ENCODE measurements around the gene SLC39A3.

The SLC39A3 gene

GRCh38 chr19:2747349-2747748 is 7.5 kb upstream of the SLC39A3 start:
- DNase-seq (ENCODE audit: low read depth): no peak

DNA sequence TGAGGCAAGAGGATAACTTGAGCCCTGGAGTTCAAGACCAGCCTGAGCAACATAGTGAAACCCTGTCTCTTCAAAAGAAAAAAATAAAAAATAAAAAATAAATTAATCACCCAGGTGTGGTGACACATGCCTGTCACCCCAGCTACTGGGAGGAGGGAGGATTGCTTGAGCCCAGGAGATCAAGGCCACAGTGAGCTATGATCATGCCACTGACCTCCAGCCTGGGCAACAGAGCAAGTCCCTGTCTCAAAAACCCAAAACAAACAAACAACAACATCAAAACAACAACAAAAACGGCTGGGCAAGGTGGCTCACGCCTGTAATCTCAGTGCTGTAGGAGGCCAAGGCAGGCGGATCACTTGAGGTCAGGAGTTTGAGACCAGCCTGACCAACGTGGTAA is 4.3 kb upstream of the SLC39A3 start:
- no peak for DNase-seq (ENCODE audit: low read depth)

DNA sequence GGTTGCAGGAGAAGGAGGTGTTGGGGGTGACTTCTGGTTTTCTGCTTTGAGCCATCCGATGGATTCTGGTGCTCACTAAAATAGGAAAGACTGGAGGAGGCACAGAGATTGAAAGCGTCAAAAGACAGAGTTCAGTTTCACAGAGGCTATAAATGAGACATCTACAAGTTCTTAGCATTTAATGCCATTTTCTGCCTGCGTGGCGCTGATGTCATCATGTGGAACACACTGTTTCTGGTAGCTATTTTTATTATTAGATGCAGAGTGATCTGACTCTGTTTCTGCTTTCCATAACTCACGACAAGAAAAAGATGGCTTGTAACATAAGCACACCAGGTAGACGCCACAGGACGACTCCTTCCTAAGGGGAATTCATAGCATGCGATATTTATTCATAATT is 3.3 kb upstream of the SLC39A3 start:
- DNase-seq (ENCODE audit: low read depth): no peak

DNA sequence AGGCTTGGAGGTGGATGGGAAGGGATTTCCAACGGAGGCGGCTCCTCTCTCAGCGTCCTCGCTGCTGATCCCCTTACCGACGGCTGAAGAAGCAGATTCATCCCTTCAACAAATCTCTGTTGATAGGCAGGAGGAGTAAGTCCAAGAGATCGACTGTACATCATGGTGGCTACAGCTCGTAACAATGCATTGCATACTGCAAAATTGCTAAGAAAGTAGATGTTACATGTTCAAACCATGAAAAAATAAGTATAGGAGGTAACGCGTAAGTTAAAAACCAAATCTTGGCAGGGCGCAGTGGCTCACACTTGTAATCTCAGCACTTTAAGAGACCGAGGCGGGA is 468 bp upstream of the SLC39A3 start:
- DNase-seq (ENCODE audit: low read depth): no peak

DNA sequence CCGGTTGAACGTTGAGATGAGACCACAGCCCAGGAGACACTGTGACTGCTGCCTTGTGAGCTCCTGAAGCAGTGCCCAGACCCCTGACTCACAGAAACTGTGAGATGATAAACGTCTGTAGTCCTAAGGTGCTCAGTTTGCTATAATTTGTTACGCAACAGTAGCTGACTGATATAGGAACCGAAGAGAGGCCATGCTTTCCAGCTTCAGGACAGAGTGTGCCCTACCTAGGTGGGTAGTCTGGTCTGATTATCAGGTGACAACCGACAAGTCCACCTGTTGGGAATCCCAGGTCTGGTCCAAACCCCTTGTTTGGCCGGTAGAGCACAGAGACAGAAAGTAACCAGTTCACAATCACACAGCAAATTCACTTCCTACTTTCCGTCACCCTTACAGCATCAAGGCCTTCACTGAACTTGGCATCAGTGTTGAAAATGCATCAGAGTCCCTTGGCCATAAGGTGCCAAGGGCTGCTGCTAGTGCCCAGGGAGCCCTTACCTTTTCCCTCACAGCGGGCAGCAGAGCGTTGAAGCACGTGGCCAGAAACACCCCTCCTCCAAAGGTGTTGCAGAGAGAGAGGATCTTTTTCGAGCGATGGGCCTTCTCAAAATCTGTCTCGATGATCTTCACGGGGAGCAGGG is 3.1 kb downstream of the SLC39A3 start:
- no peak for DNase-seq (ENCODE audit: low read depth)

DNA sequence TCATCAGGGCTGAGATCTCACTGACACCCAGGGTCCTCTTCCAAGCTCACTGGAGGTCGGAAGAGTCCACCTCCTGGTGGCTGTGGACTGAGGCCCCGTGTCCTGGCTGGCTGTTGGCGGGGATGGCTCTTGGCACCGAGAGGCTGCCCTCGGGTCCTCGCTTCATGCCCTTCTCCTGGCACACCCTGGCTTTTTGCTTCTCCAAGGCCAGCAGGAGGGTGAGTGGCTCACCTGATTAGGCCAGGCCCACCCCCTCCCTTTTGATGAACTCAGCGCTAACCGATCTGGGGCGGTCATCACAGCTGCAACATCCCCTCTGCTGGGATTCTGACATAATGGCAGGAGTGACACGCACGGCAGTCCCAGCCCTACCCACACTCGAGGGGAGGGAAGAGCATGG is 4.4 kb downstream of the SLC39A3 start:
- no peak for DNase-seq (ENCODE audit: low read depth)

DNA sequence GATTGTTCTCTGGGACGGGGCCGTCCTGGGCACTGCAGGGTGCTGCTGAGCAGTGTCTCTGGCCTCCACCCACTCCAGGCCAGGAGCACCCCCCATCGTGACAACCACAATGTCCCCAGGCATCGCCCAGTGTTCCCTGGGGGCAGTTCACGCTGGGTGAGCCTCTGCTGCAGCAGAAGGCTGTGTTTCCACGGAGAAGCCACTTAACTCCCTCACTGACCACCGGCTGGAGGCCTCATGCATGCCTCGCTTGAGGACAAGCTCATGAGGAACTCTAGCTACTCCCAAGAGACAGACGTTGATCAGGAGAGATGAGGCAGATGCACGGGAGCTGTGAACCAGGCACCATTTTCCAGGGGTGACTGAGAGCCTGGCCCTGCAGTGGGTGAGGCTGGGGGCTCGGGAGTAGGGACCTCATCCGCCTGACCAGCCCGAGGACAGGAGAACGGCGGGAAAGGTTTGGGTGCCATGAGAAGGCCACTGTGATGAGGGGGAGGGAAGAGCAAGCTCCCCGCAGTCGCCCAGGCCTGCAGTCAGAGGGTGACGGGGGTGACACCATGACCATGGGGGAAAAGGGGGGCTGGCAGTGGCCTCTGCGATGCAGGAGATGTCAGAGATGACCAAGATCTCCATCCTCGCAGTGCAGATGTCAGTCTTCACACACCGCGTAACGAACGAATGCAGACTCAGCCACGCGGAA is 5.1 kb downstream of the SLC39A3 start:
- DNase-seq (ENCODE audit: low read depth): no peak

DNA sequence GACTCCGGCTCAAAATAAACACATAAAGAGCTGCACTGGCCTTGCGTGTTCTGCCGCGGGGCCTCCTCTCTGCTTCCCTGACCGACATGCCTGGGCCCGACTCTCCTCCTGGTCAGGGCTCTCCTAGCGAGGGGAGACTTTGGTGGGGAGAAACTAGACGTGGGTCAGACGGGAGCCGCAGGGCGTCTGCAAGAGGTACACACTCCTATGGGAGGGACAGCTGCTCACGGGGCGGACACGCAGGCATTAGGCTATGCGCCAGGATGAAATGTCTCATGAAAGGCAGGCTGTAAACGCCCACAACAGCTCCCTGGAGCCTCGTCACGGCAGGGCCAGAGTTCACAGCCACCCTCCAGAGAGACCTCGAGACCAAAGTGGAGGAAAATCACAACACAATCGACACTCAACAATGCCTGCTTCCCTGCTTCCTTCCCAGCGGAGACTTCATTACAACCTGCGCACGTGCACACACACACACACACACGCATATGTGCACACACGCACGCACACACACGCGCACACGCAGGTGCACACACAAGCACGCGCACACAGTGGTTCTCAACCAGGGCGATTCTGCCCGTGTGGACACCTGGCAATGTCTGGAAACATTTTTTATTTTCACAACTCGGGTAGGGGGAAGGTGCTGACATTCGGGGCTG is 5.8 kb downstream of the SLC39A3 start:
- no peak for DNase-seq (ENCODE audit: low read depth)

- DNase-seq (ENCODE audit: low read depth): no peak
Measured at GRCh38 chr19:2732883-2733282, 6.9 kb downstream of the SLC39A3 start.

GRCh38 chr19:2732157-2732725 is 7.6 kb downstream of the SLC39A3 start:
- DNase-seq (ENCODE audit: low read depth): no peak

GRCh38 chr19:2731181-2731995 is 8.4 kb downstream of the SLC39A3 start:
- no peak for DNase-seq (ENCODE audit: low read depth)

DNA sequence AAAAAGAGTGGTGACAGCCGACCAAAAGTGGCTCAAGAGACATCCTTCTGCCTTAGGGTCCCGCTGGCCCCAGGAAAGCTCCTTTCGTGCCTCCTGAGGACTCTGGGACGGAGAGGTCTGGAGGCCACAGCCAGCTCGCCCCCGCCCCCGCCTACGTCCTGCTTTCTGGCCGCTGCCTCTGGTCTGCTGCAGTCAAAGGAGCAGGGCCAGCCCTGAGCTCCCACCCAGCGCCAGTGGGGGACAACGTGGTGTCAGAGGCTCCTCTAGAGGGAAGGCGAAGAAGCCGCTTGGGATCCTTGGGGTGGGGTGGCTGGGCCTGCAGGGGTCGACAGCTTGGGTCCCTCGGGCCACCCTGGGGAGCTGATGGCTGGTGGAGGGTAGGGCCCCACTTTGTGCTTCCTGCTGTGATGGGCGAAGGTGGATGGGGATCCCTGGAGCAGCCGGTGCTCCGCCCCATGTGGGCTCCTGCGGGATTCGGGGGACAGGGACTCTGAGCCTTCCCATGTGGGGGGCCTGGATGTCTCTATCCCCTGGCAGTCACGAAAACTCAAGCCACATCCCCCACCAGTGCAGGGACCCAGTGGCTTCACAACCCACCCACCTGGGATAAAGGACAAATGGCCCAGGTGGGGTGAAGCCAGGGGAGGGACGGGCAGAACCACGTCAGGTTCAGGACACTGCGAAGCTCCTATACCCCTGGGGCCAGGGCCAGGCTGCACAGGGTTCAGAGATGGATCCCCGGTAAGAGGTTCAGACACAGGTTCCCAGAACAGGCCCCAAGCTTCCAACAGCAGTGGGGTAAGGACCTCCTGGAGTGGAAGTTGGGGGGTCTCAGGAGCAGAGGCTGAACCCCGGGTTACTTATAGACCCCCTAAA is 9.6 kb downstream of the SLC39A3 start:
- DNase-seq (ENCODE audit: low read depth): no peak

GRCh38 chr19:2728783-2729387 is 10.9 kb downstream of the SLC39A3 start:
- no peak for DNase-seq (ENCODE audit: low read depth)

DNA sequence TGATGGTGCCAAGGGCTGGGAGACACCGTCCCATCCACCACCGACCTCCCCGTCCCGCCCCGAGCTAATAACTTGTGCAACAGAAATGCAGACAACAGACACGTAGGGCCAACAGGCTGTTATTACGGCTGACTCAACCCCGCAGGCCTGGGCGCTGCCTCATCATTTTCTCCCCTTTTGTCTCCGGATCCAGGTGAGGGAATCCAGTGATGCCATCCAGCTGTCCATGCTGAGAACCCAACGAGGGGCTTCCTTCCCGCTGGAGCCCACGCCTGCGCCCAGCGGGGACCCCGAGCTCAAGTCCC is 12.2 kb downstream of the SLC39A3 start:
- no peak for DNase-seq (ENCODE audit: low read depth)

DNA sequence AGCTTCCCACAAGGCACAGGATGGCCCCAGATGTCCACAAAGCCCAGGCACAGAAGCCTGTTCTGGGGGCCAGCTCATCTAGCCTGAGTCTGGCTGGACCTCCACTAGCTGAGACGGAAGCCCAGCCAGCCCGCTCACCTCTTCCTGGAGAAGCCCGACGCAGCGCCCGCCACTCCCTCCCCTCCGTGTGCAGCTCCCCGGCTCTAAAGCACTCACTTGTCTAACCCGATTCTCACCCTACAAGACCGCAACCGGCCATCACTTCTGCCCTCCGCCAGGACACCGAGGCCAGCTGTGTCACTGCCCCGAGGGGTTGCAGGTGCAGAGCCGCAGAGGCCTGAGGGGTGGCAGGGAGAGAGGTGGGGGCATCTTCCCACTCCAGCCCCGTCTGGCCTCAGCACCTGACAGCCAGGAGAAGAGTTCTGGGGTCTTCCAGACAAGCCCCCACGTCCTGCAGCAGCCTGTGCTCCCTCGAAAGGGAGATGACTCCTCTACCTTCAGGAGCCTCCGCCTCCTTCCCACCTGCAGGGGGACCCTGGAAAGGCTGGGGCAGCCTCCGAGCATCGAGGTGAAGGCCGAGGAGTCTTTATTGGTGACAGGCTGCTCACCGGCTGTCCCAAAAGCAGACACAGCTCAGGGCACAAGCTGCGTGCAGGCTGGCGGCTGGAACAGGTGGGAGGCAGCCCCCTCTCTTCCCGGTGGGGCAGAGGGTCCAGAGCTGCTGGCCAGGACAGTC is 12.7 kb downstream of the SLC39A3 start:
- no peak for DNase-seq (ENCODE audit: low read depth)

DNA sequence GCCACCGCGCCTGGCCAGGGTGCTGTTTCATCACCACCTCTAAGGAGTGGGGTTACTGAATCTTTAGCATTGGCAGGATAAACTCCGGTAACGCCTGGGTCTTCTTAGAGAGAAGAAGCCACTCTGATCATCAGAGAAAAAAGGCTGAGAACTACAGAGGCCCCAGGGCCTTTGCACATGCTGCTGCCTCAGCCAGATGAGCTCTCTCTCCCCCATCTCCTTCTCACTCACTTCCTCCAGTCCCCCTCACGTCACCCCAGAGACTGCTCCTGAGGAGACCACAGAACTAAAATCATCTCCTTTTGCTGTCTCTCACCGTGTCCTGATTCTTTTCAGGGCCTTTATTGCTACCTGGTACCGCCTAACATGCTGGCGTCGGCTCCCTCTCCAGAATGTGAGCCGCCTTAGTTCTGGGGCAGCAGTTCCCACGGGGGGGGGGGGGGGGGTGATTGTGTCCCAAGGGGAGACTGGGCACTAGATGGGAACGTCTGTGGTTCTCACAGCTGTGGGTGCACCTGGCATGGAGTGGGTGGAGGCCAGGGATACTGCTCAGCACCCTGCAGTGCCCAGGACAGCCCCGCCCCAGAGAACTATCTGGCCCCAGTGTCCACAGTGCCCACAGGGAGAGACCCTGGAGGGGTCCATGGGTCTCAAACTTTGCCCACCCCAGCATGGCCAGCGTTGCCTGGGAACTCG is 13.5 kb downstream of the SLC39A3 start:
- DNase-seq (ENCODE audit: low read depth): no peak

- no peak for DNase-seq (ENCODE audit: low read depth)
Measured at GRCh38 chr19:2724148-2724557, 15.7 kb downstream of the SLC39A3 start.

DNA sequence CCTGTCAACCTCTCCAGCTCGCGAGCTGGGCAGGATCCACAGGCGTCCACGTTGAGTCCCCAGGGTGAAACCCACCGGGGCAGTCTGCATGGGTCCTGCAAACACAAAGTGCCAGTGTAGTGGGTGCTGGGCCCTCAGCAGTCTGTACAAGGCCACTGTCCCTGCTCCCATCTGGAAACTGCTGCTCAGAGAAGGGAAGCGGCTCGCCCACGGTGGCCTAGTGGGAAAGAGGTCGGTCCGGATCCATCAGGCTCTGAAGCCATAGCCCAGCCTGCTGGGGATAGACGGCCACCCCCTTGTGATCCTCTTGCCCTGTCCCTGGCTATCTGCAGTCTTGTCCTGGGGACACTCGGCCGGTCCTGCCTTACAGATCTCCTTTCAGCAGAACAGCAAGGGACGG is 16.1 kb downstream of the SLC39A3 start:
- no peak for DNase-seq (ENCODE audit: low read depth)

- DNase-seq (ENCODE audit: low read depth): no peak
Measured at GRCh38 chr19:2723345-2723715, 16.5 kb downstream of the SLC39A3 start.

All from activated T-cell treated with anti-CD3 and anti-CD28 coated beads for 48 hours (primary cell).